GM18519 (cell line): ENCODE measurements around the gene GPD2.

Experiments
- ATAC-seq: cut with Tn5 transposase; IDR thresholded peaks from one replicate; pipeline ENCODE4 v1.9.1; 2021; ENCODE audit warnings: mild to moderate bottlenecking, moderate library complexity; ENCODE audit not compliant: unreplicated experiment, low FRiP score

GPD2 gene

GRCh38 chr2:156435396-156435717 lies 822 bp upstream of the GPD2 start:
- no peak for ATAC-seq

- peak; percentile 44 for ATAC-seq
Observed at GRCh38 chr2:156436497-156437085, 412 bp downstream of the GPD2 start.

- peak; percentile 6 for ATAC-seq
Observed at GRCh38 chr2:156437272-156437930, 1.2 kb downstream of the GPD2 start.

GRCh38 chr2:156437931-156438410 lies 1.8 kb downstream of the GPD2 start:
- no peak for ATAC-seq

- ATAC-seq, result no peak
Observed at GRCh38 chr2:156443089-156443488, 6.9 kb downstream of the GPD2 start.

GRCh38 chr2:156445296-156446220 lies 9.4 kb downstream of the GPD2 start:
- peak; percentile 53 for ATAC-seq

GRCh38 chr2:156447761-156448160 lies 11.6 kb downstream of the GPD2 start:
- no peak for ATAC-seq

GRCh38 chr2:156448766-156449165 lies 12.6 kb downstream of the GPD2 start:
- no peak for ATAC-seq

- ATAC-seq, result no peak
Observed at GRCh38 chr2:156452971-156453370, 16.8 kb downstream of the GPD2 start.

- ATAC-seq, result peak; percentile 49
Observed at GRCh38 chr2:156455361-156455975, 19.3 kb downstream of the GPD2 start.

GRCh38 chr2:156456616-156457015 lies 20.4 kb downstream of the GPD2 start:
- ATAC-seq, result peak; percentile 63

- no peak for ATAC-seq
Observed at GRCh38 chr2:156457523-156458517, 21.6 kb downstream of the GPD2 start.

- ATAC-seq, result no peak
Observed at GRCh38 chr2:156459720-156460119, 23.5 kb downstream of the GPD2 start.

- no peak for ATAC-seq
Observed at GRCh38 chr2:156464106-156464505, 27.9 kb downstream of the GPD2 start.

- ATAC-seq, result no peak
Observed at GRCh38 chr2:156465573-156465972, 29.4 kb downstream of the GPD2 start.

- no peak for ATAC-seq
Observed at GRCh38 chr2:156466739-156467405, 30.7 kb downstream of the GPD2 start.

- no peak for ATAC-seq
Observed at GRCh38 chr2:156470975-156471583, 34.9 kb downstream of the GPD2 start.

GRCh38 chr2:156471762-156472161 lies 35.6 kb downstream of the GPD2 start:
- no peak for ATAC-seq

- peak; percentile 35 for ATAC-seq
Observed at GRCh38 chr2:156472686-156473085, 36.5 kb downstream of the GPD2 start.
